Measurements from ENCODE around the gene UIMC1. TPM values are rescaled to one million over a fixed set of nuclear protein-coding genes. Genes with fewer than 3 reads are reported as not detected.

UIMC1 gene
- total RNA-seq, 4 donors from 2014 or later, result 12.3 to 93.2 (median 50.0) TPM

GRCh38 chr5:177043958-177044357, 37.4 kb upstream of the UIMC1 start:
- Histone ChIP-seq H3K36me3 (no peaks in the 10 kb centered on the region), H3K4me3 (no peak overlapping the region), H3K27ac (no peak overlapping the region), H3K9me3 (no peaks in the 10 kb centered on the region), H3K27me3 (no peaks in the 10 kb centered on the region), H3K4me1 (no peaks in the 10 kb centered on the region)
- intact Hi-C loops (cut with DNase I; ENCODE audit: low total_unique reads), result no loop called here
- TF ChIP-seq CTCF (IDR thresholded peaks at IDR 0.05), result no peak
- DNase-seq, result no peak

DNA sequence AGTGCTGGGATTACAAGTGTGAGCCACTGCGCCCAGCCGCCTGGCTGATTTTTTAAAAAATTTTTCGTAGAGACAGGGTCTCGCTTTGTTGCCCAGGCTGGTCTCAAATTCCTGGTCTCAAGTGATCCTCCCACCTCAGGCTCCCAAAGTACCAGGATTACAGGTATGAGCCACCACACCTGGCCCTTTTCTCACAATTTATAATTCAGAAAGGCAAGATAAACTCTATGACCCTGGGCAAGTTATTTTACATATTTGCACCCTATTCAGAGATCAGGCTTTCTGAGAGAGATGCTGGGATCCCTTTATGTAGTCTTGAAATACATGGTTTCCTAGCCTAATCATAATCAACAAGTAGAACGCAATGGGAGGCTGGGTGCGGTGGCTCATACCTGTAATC, 36.5 kb upstream of the UIMC1 start:
- Histone ChIP-seq H3K27ac (no peak overlapping the region), H3K4me1 (no peaks in the 10 kb centered on the region), H3K27me3 (no peaks in the 10 kb centered on the region), H3K9me3 (no peaks in the 10 kb centered on the region), H3K4me3 (no peak overlapping the region), H3K36me3 (no peaks in the 10 kb centered on the region)
- TF ChIP-seq POLR2A (IDR thresholded peaks at IDR 0.05) (no peak), CTCF (IDR thresholded peaks at IDR 0.05) (no peak)
- DNase-seq, result no peak
- intact Hi-C loops (cut with DNase I; ENCODE audit: low total_unique reads), result no loop called here

- intact Hi-C loops (cut with DNase I; ENCODE audit: low total_unique reads), result no loop called here
- Histone ChIP-seq H3K27ac (no peak overlapping the region), H3K4me1 (no peaks in the 10 kb centered on the region), H3K27me3 (no peaks in the 10 kb centered on the region), H3K4me3 (no peak overlapping the region), H3K9me3 (no peaks in the 10 kb centered on the region), H3K36me3 (no peaks in the 10 kb centered on the region)
- DNase-seq, result no peak
- no peak for TF ChIP-seq CTCF (IDR thresholded peaks at IDR 0.05)
- no peak for TF ChIP-seq POLR2A (IDR thresholded peaks at IDR 0.05)
These were observed 35.4 kb upstream of the UIMC1 start for GRCh38 chr5:177041936-177042335.

DNA sequence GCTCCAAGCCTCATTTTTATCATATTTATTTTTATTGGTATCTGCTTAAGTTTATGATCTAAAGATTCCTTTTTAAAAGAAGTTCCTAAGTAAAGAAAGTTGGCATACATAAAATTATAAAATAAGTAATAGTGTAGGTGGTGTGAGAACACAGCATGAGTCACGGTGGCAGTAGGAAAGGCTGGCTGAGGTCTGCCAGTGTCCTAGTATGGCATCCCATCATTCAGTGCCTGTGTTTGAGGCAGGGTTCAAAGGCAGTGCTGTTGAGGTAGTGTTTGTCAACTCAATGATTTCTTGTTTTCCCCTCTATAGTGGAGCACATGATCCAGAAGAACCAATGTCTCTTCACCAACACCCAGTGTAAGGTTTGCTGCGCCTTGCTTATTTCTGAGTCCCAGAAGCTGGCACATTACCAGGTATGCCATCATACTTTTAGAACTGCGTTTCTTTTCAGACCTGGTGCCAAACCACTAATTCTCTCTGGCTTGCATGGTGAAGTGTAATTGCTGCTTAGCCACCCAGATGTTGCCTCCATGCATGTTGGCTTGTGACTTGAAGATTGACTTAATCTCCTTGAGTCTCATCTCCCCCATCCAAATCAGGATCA, 34.3 kb upstream of the UIMC1 start:
- H3K27ac ChIP-seq, result no peak overlapping the region
- H3K9me3 ChIP-seq, result no peaks in the 10 kb centered on the region
- TF ChIP-seq POLR2A (IDR thresholded peaks at IDR 0.05) (no peak), CTCF (IDR thresholded peaks at IDR 0.05) (no peak)
- H3K27me3 ChIP-seq, result no peaks in the 10 kb centered on the region
- H3K36me3 ChIP-seq, result no peaks in the 10 kb centered on the region
- peak in 1 of 2 donors; percentile 25 for DNase-seq
- H3K4me3 ChIP-seq, result no peak overlapping the region
- no peaks in the 10 kb centered on the region for H3K4me1 ChIP-seq
- intact Hi-C loops (cut with DNase I; ENCODE audit: low total_unique reads), result no loop called here

- intact Hi-C loops (cut with DNase I; ENCODE audit: low total_unique reads), result no loop called here
- Histone ChIP-seq H3K27me3 (no peaks in the 10 kb centered on the region), H3K36me3 (no peaks in the 10 kb centered on the region), H3K27ac (no peak overlapping the region), H3K9me3 (no peaks in the 10 kb centered on the region), H3K4me1 (no peaks in the 10 kb centered on the region), H3K4me3 (no peak overlapping the region)
- TF ChIP-seq POLR2A (IDR thresholded peaks at IDR 0.05), result no peak
- TF ChIP-seq CTCF (IDR thresholded peaks at IDR 0.05), result no peak
- no peak for DNase-seq
These were observed 30.3 kb upstream of the UIMC1 start for GRCh38 chr5:177036921-177037320.
